Bronchial epithelial cell (primary cell): ENCODE measurements around the gene PIAS4. TPM values are rescaled to one million over a fixed set of nuclear protein-coding genes. Genes with fewer than 3 reads are reported as not detected.
"Not testable (repeated sequence)": the region's sequence is repeated elsewhere in the genome, so short reads cannot be mapped to it uniquely, and the experiment has no call there.

Experiments
- DNase-seq: peaks from one replicate; pipeline ENCODE4 v3.0.0-alpha.2; 2010; ENCODE audit warnings: low read depth
- FAIRE-seq: peaks from 2 replicates; lab custom pipeline; 2011; peaks lifted over from hg19 to GRCh38; lab: Jason Lieb, UNC
- H3K27me3 ChIP-seq: 2 replicates; pipeline ENCODE4 v1.5.1; 2011; ENCODE audit warnings: low read length; ENCODE audit not compliant: control insufficient read depth, insufficient read depth
- H3K36me3 ChIP-seq: 2 replicates; pipeline ENCODE4 v1.5.1; 2011; ENCODE audit warnings: low read length; ENCODE audit not compliant: control insufficient read depth, insufficient read depth
- H3K4me3 ChIP-seq: 2 replicates; pipeline ENCODE4 v1.5.1; 2011; ENCODE audit warnings: mild to moderate bottlenecking, low read depth, low read length, control low read depth
- total RNA-seq: library from RNA; depleted of rRNA; stranded (reverse); fragments of >200 nt; gene quantifications from 2 replicates; pipeline ENCODE4 v1.2.1, GENCODE V29; 2014
- TF ChIP-seq, protein P1 (sequence below): IDR thresholded peaks from 2 replicates; pipeline ENCODE4 v1.5.1; 2011; ENCODE audit warnings: mild to moderate bottlenecking, moderate library complexity, low read length, control low read depth, inconsistent platforms; ENCODE audit not compliant: insufficient read depth, severe bottlenecking

PIAS4 gene
- total RNA-seq, 1 donor from 2014 or later = 10.0 TPM

DNA sequence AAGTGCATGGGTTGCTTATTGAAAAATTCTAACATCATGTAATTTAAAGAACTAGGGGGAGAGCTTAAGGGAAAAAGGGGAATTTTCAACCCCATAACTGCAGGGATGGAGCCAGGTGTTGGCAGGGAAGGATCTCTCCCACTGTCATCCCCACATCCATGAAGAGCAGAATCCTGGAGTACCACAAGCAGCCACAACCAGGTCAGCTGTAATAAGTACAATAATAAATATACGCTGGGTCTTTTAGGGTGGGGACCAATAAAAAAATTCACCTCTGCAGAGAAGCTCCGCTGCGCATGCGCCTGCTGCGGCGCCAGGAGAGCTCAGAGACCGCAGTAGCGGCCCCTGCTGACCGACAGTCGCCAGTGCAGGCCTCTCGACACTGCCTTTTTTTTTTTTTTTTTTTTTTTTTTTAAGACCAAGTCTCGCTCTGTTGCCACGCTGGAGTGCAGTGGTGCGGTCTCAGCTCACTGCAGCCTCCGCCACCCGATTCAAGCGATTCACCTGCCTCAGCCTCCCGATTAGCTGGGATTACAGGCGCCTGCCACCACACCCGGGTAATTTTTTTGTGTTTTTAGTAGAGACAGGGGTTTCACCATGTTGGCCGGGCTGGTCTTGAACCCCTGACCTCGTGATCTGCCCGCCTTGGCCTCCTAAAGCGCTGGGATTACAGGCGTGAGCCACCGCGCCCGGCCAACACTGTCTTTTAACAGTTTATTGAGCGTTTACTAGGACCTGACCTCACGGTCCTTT, 19.7 kb upstream of the PIAS4 start:
- no peak overlapping the region for H3K4me3 ChIP-seq
- no peaks in the 10 kb centered on the region for H3K27me3 ChIP-seq
- DNase-seq (peak; percentile 72), FAIRE-seq (no peak)
- TF ChIP-seq, protein P1, sequence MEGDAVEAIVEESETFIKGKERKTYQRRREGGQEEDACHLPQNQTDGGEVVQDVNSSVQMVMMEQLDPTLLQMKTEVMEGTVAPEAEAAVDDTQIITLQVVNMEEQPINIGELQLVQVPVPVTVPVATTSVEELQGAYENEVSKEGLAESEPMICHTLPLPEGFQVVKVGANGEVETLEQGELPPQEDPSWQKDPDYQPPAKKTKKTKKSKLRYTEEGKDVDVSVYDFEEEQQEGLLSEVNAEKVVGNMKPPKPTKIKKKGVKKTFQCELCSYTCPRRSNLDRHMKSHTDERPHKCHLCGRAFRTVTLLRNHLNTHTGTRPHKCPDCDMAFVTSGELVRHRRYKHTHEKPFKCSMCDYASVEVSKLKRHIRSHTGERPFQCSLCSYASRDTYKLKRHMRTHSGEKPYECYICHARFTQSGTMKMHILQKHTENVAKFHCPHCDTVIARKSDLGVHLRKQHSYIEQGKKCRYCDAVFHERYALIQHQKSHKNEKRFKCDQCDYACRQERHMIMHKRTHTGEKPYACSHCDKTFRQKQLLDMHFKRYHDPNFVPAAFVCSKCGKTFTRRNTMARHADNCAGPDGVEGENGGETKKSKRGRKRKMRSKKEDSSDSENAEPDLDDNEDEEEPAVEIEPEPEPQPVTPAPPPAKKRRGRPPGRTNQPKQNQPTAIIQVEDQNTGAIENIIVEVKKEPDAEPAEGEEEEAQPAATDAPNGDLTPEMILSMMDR = peak; percentile 92
- H3K36me3 ChIP-seq = peaks cover 18% of the 10 kb centered on the region

DNA sequence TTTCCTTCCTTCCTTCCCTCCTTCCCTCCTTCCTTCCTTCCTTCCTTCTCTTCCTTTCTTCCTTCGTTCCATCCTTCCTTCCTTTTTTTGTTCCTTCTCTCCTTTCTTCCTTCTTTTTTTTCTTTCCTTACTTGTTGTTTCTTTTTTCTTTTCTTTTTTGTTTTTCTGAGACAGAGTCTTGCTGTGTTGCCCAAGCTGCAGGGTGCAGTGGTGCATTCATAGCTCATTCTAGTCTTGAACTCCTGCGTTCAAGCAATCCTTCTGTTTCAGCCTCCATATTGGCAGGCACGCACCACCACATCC, 16.8 kb upstream of the PIAS4 start:
- TF ChIP-seq, protein P1 = no peak
- no peak for DNase-seq
- Histone ChIP-seq H3K27me3 (no peaks in the 10 kb centered on the region), H3K4me3 (no peak overlapping the region), H3K36me3 (no peaks in the 10 kb centered on the region)
- no peak for FAIRE-seq

DNA sequence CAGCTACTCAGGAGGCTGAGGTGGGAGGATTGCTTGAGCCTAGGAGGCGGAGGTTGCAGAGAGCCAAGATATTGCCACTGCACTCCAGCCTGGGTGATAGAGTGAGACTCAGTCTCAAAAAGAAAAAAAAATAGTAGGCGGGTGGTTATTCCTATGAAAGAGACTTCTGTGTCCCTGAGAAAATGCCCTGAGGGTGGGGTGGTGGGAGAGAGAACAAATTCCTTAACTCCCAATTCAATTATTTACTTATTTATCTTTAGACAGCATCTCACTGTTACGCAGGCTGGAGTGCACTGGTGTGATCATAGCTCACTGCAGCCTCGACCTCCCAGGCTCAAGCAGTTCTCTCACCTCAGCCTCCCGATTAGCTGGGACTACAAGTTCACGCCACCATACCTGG, 11.9 kb upstream of the PIAS4 start:
- DNase-seq (no peak), FAIRE-seq (no peak)
- Histone ChIP-seq H3K36me3 (no peaks in the 10 kb centered on the region), H3K4me3 (no peak overlapping the region), H3K27me3 (no peaks in the 10 kb centered on the region)
- TF ChIP-seq, protein P1 = no peak

DNA sequence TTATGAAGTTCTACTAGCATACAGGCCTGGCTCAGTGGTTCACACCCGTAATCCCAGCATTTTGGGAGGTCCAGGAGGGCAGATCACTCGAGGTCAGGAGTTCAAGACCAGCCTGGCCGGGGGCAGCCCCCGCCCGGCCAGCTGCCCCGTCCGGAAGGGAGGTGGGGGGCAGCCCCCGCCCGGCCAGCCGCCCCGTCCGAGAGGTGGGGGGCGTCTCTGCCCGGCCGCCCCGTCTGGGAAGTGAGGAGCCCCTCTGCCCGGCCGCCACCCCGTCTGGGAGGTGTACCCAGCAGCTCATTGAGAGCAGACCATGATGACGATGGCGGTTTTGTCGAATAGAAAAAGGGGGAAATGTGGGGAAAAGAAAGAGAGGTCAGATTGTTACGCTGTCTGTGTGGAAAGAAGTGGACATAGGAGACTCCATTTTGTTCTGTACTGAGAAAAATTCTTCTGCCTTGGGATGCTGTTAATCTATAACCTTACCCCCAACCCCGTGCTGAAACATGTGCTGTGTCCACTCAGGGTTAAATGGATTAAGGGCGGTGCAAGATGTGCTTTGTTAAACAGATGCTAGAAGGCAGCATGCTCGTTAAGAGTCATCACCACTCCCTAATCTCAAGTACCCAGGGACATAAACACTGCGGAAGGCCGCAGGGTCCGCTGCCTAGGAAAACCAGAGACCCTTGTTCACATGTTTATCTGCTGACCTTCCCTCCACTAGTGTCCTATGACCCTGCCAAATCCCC, 8.7 kb upstream of the PIAS4 start:
- not testable (repeated sequence) for H3K4me3 ChIP-seq, DNase-seq, FAIRE-seq, H3K36me3 ChIP-seq, H3K27me3 ChIP-seq

DNA sequence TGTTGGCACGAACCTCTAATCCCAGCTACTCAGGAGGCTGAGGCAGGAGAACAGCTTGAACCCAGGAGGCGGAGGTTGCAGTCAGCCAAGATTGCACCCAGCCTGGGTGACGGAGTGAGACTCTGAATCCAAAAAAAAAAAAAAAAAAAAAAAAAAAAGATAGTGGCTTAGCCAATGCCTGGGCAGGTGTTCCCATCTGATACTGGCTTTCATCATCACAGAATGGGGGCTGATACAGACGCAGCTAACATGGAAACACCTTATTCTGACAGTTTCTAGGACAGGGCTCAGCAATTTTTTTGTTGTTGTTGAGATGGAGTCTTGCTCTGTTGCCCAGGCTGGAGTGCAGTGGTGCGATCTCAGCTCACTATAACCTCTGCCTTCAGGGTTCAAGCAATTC, 6.7 kb upstream of the PIAS4 start:
- not testable (repeated sequence) for FAIRE-seq, H3K4me3 ChIP-seq, DNase-seq, H3K27me3 ChIP-seq, H3K36me3 ChIP-seq

DNA sequence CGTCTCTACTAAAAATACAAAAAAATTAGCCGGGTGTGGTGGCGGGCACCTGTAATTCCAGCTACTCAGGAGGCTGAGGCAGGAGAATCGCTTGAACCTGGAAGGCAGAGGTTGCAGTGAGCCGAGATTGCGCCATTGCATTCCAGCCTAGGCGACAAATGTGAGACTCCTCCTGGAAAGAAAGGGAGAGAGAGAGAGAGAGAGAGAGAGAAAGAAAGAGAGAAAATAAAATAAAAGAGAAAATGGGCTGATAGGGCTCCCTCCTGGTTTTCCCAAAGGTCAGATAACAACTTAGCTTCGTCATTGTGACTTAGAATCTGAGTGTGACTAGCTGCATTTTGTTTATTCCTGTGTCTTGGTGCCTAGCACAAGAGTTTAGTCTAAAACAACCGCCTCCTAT, 2.1 kb upstream of the PIAS4 start:
- not testable (repeated sequence) for H3K36me3 ChIP-seq, DNase-seq, H3K4me3 ChIP-seq, FAIRE-seq, H3K27me3 ChIP-seq

DNA sequence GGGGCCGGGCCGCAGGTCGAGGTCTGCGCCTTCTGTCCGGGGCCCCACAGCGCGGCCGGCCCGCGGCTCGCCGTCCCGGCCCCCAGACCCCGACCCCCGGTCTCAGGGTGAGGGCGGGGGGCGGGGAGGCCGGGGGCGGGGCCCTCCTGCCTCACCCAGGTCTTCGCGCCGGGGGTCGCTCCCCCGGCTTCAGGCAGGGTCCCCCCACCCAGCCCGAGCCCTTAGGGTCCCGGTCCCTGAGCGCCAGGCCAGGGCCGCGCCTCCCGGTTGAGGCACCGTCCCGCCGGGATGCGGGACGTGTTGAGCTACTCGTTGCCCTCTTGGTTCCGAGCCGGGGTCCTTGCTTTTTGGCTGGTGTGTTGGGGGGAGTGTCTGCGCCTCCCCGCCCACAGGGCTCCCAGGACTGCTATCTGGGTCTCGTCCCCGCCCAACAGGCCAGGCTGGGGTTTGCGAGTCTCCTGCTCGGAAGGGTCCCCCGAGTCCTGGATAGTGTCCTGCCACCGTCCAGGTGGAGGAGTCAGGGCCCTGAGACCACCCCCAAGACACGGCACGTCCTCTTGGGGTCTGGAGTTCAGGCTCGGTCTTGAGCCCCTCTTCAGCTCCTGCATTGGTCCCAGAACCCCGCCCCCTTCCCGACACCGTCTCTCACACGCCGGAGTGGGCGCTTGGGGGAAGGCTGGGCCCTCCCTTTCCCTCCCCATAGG, 452 bp downstream of the PIAS4 start:
- no peaks in the 10 kb centered on the region for H3K27me3 ChIP-seq
- DNase-seq (no peak), FAIRE-seq (no peak)
- peaks cover 6% of the 10 kb centered on the region for H3K36me3 ChIP-seq
- H3K4me3 ChIP-seq = peak overlapping the region; percentile 90
- TF ChIP-seq, protein P1 = no peak
